ENCODE measurements around the gene RTN4R. TPM values are rescaled to one million over a fixed set of nuclear protein-coding genes. Genes with fewer than 3 reads are reported as not detected.
"Not testable (repeated sequence)": the region's sequence is repeated elsewhere in the genome, so short reads cannot be mapped to it uniquely, and the experiment has no call there.

Gene RTN4R
- total RNA-seq, 1 donor from 2014 or later: 9.8 TPM

- H3K9me3 ChIP-seq; ATAC-seq; H3K4me1 ChIP-seq; H3K27me3 ChIP-seq; H3K4me3 ChIP-seq; H3K27ac ChIP-seq; intact Hi-C loops (cut with DNase I); H3K36me3 ChIP-seq: not testable (repeated sequence)
- peak; percentile 62 for DNase-seq
Measured at GRCh38 chr22:20307448-20308447, 39.6 kb upstream of the RTN4R start.

- ATAC-seq; H3K4me3 ChIP-seq; H3K27me3 ChIP-seq; H3K9me3 ChIP-seq; H3K36me3 ChIP-seq; H3K27ac ChIP-seq; H3K4me1 ChIP-seq; intact Hi-C loops (cut with DNase I): not testable (repeated sequence)
- peak; percentile 45 for DNase-seq
Measured at GRCh38 chr22:20306646-20307447, 38.7 kb upstream of the RTN4R start.

GRCh38 chr22:20305894-20306645 is 38.0 kb upstream of the RTN4R start:
- Histone ChIP-seq H3K27ac (no peak overlapping the region), H3K36me3 (no peaks in the 10 kb centered on the region), H3K9me3 (no peaks in the 10 kb centered on the region), H3K4me3 (no peak overlapping the region), H3K27me3 (peaks cover 6% of the 10 kb centered on the region), H3K4me1 (no peaks in the 10 kb centered on the region)
- intact Hi-C loops (cut with DNase I): no loop called here
- ATAC-seq (no peak), DNase-seq (peak; percentile 40)
- TF ChIP-seq CTCF (IDR thresholded peaks at IDR 0.05): no peak

- H3K4me3 ChIP-seq; H3K27ac ChIP-seq; H3K4me1 ChIP-seq; H3K27me3 ChIP-seq; H3K36me3 ChIP-seq; H3K9me3 ChIP-seq; DNase-seq; intact Hi-C loops (cut with DNase I); ATAC-seq: not testable (repeated sequence)
Measured at GRCh38 chr22:20305230-20305893, 37.2 kb upstream of the RTN4R start.

- Histone ChIP-seq H3K36me3 (no peaks in the 10 kb centered on the region), H3K27ac (no peak overlapping the region), H3K27me3 (peaks cover 6% of the 10 kb centered on the region), H3K9me3 (no peaks in the 10 kb centered on the region), H3K4me1 (no peaks in the 10 kb centered on the region), H3K4me3 (no peak overlapping the region)
- intact Hi-C loops (cut with DNase I): no loop called here
- TF ChIP-seq CTCF (IDR thresholded peaks at IDR 0.05): no peak
- DNase-seq (no peak), ATAC-seq (no peak)
Measured at GRCh38 chr22:20304646-20305045, 36.5 kb upstream of the RTN4R start.

GRCh38 chr22:20303229-20303534 is 35.1 kb upstream of the RTN4R start:
- H3K27ac ChIP-seq; H3K4me3 ChIP-seq; H3K36me3 ChIP-seq; H3K27me3 ChIP-seq; H3K9me3 ChIP-seq; H3K4me1 ChIP-seq; DNase-seq; ATAC-seq; intact Hi-C loops (cut with DNase I): not testable (repeated sequence)

All from upper lobe of right lung (tissue), 1 donor.